Naive thymus-derived CD4-positive, alpha-beta T cell (primary cell): Measurements from ENCODE around the gene UBQLN4. TPM values are rescaled to one million over a fixed set of nuclear protein-coding genes. Genes with fewer than 3 reads are reported as not detected.

Experiments
- ATAC-seq: fragments of 150-1000 bp; cut with Tn5 transposase; 2 replicates; pipeline ENCODE4 v1.10.0; 2021; ENCODE audit warnings: mild to moderate bottlenecking, moderate library complexity
- CTCF ChIA-PET: fragments of 350-600 bp; sonication (Branson Sonifier 250); formaldehyde crosslinking; loops from one replicate; lab custom pipeline; 2021; ENCODE audit warnings: antibody characterized with exemption; lab: Charles Lee
- POLR2A ChIA-PET: fragments of 350-600 bp; sonication (Branson Sonifier 250); formaldehyde crosslinking; loops from one replicate; lab custom pipeline; 2021; ENCODE audit warnings: antibody characterized with exemption, inconsistent platforms; lab: Charles Lee
- DNase-seq, 9 donors: peaks; one replicate each; pipeline versions ENCODE4 v3.0.0 to v3.0.0-alpha.2; 2020 to 2022; ENCODE audit warnings: mixed read lengths in 1 of 9
- H3K27ac ChIP-seq: one replicate; pipeline ENCODE4 v1.7.0; 2013; ENCODE audit warnings: mild to moderate bottlenecking, low read depth, low read length, moderate library complexity
- H3K27me3 ChIP-seq, 2 donors: one replicate each; pipeline ENCODE4 v1.7.0; 2013; ENCODE audit warnings: low read length in 2 of 2, mild to moderate bottlenecking in 2 of 2, moderate library complexity in 2 of 2; ENCODE audit not compliant: control insufficient read depth in 2 of 2, insufficient read depth in 2 of 2
- H3K36me3 ChIP-seq, 3 experiments: 1 replicate in 2 of 3; 2 replicates in 1 of 3; pipeline ENCODE4 v1.7.0; 2013; ENCODE audit warnings: low read length in 3 of 3, mild to moderate bottlenecking in 3 of 3, moderate library complexity in 1 of 3; ENCODE audit not compliant: insufficient read depth in 3 of 3, control insufficient read depth in 2 of 3
- H3K4me1 ChIP-seq, 2 donors: one replicate each; pipeline ENCODE4 v1.7.0; 2013; ENCODE audit warnings: low read length in 2 of 2, mild to moderate bottlenecking in 2 of 2, moderate library complexity in 1 of 2; ENCODE audit not compliant: control insufficient read depth in 2 of 2, insufficient read depth in 2 of 2
- H3K4me3 ChIP-seq: 2 replicates; pipeline ENCODE4 v1.7.0; 2013; ENCODE audit warnings: mild to moderate bottlenecking, low read length
- H3K9me3 ChIP-seq, 3 experiments: 1 replicate in 2 of 3; 2 replicates in 1 of 3; pipeline ENCODE4 v1.7.0; 2013; ENCODE audit warnings: low read length in 3 of 3; ENCODE audit not compliant: control insufficient read depth in 2 of 3
- H3K27ac Mint-ChIP-seq, 9 donors: one replicate each; pipeline ENCODE4 v1.8.0; 2020 to 2022; ENCODE audit warnings: mixed read lengths in 9 of 9, mild to moderate bottlenecking in 8 of 9, moderate library complexity in 5 of 9, inconsistent platforms in 2 of 9
- H3K27me3 Mint-ChIP-seq, 5 donors: one replicate each; pipeline ENCODE4 v1.8.0; 2021 to 2022; ENCODE audit warnings: mixed read lengths in 5 of 5, mild to moderate bottlenecking in 1 of 5
- H3K36me3 Mint-ChIP-seq, 5 donors: one replicate each; pipeline ENCODE4 v1.8.0; 2020 to 2022; ENCODE audit warnings: mixed read lengths in 5 of 5, mild to moderate bottlenecking in 3 of 5, inconsistent platforms in 1 of 5
- H3K4me1 Mint-ChIP-seq, 7 donors: one replicate each; pipeline ENCODE4 v1.8.0; 2020 to 2022; ENCODE audit warnings: mixed read lengths in 7 of 7, mild to moderate bottlenecking in 3 of 7, inconsistent platforms in 1 of 7
- H3K4me3 Mint-ChIP-seq, 10 donors: one replicate each; pipeline ENCODE4 v1.8.0; 2020 to 2022; ENCODE audit warnings: mild to moderate bottlenecking in 10 of 10, mixed read lengths in 10 of 10, moderate library complexity in 6 of 10, inconsistent platforms in 2 of 10
- H3K9me3 Mint-ChIP-seq, 11 donors: one replicate each; pipeline ENCODE4 v1.8.0; 2020 to 2022; ENCODE audit warnings: mixed read lengths in 11 of 11, mild to moderate bottlenecking in 4 of 11, inconsistent platforms in 1 of 11, moderate library complexity in 1 of 11
- intact Hi-C, 2 donors: fragments of 100-400 bp; cut with micrococcal nuclease; formaldehyde crosslinking; loops; one replicate each; pipeline ENCODE4 v1.15.1; 2023
- polyA plus RNA-seq, 2 donors: library from polyadenylated mRNA; unstranded; fragments of 300-500 nt; fragmentation: Illumina TruSeq; gene quantifications; one replicate each; pipeline ENCODE4 v1.2.3, GENCODE V29; 2021
- total RNA-seq, 6 experiments: library from RNA in 5 of 6; stranded (reverse) in 5 of 6; gene quantifications; 1 replicate in 5 of 6; 2 replicates in 1 of 6; pipeline ENCODE4 v1.2.3 and lab custom pipeline; 2021 to 2026

Gene UBQLN4
- total and polyA plus RNA-seq, 7 experiments from 2014 or later = 6.7 to 37.6 (median 18.6) TPM

GRCh38 chr1:156098784-156099183 is 45.2 kb upstream of the UBQLN4 start:
- Histone ChIP-seq H3K36me3 (no peaks in the 10 kb centered on the region), H3K4me3 (no peak overlapping the region), H3K4me1 (peaks cover 22 to 26% of the 10 kb centered on the region in 2 donors), H3K27ac (no peak overlapping the region), H3K9me3 (no peaks in the 10 kb centered on the region), H3K27me3 (no peaks in the 10 kb centered on the region)
- ATAC-seq = no peak
- H3K4me3 Mint-ChIP-seq = no peak overlapping the region
- peaks cover 0 to 2% (median 0%) of the 10 kb centered on the region in 11 donors for H3K9me3 Mint-ChIP-seq
- H3K27ac Mint-ChIP-seq = peak overlapping the region in 4 of 9 donors; percentile 82 to 95 (median 92)
- intact Hi-C loops = no loop called here
- H3K4me1 Mint-ChIP-seq = peaks cover 18 to 52% (median 35%) of the 10 kb centered on the region in 7 donors
- DNase-seq = no peak
- POLR2A ChIA-PET = interaction anchor here (5.0 kb wide), 1 partner anchor 30 kb away, joined by 49 read pairs; no protein-coding TSS in a partner anchor
- peaks cover 0 to 52% (median 0%) of the 10 kb centered on the region in 5 donors for H3K27me3 Mint-ChIP-seq
- no peaks in the 10 kb centered on the region for H3K36me3 Mint-ChIP-seq
- CTCF ChIA-PET = interaction anchor here (0.6 to 20.3 kb wide), 4 partner anchors 9 to 207 kb away, joined by 3 to 340 read pairs (median 3); no protein-coding TSS in a partner anchor

- peak in 2 of 9 donors; percentile 27 to 70 for DNase-seq
- ChIA-PET CTCF (interaction anchor here (0.6 to 20.3 kb wide), 5 partner anchors 10 to 127 kb away, joined by 5 to 340 read pairs (median 5); no protein-coding TSS in a partner anchor), POLR2A (interaction anchor here (1.8 to 5.0 kb wide), 2 partner anchors 8 to 32 kb away, joined by 4 to 49 read pairs; no protein-coding TSS in a partner anchor)
- no peaks in the 10 kb centered on the region for H3K36me3 ChIP-seq
- H3K9me3 Mint-ChIP-seq = peaks cover 0 to 2% (median 0%) of the 10 kb centered on the region in 11 donors
- intact Hi-C loops = loop anchor here (1.0 to 2.0 kb wide), 4 partner anchors 9 to 221 kb away; partner anchors contain the start of gene LMNA (in 1 of the 2)
- H3K4me1 Mint-ChIP-seq = peaks cover 18 to 45% (median 26%) of the 10 kb centered on the region in 7 donors
- peaks cover 18 to 22% of the 10 kb centered on the region in 2 donors for H3K4me1 ChIP-seq
- H3K4me3 Mint-ChIP-seq = peak overlapping the region in 8 of 10 donors; percentile 25 to 83 (median 68)
- no peak overlapping the region for H3K4me3 ChIP-seq
- peak overlapping the region; percentile 76 to 95 (median 91) for H3K27ac Mint-ChIP-seq
- no peaks in the 10 kb centered on the region for H3K27me3 ChIP-seq
- no peaks in the 10 kb centered on the region for H3K36me3 Mint-ChIP-seq
- H3K27me3 Mint-ChIP-seq = peaks cover 0 to 50% (median 0%) of the 10 kb centered on the region in 5 donors
- peak overlapping the region; percentile 44 for H3K27ac ChIP-seq
- no peak for ATAC-seq
- H3K9me3 ChIP-seq = no peaks in the 10 kb centered on the region
Measured at GRCh38 chr1:156097499-156098178, 44.0 kb upstream of the UBQLN4 start.

- ATAC-seq (peak; percentile 87), DNase-seq (peak; percentile 77 to 91 (median 80))
- peak overlapping the region; percentile 10 for H3K4me3 ChIP-seq
- H3K27me3 Mint-ChIP-seq = peaks cover 0 to 52% (median 0%) of the 10 kb centered on the region in 5 donors
- H3K9me3 ChIP-seq = no peaks in the 10 kb centered on the region
- intact Hi-C loops = loop anchor here (1.0 to 2.0 kb wide), 5 partner anchors 9 to 222 kb away; partner anchors contain the start of gene LMNA (in 1 of the 2)
- H3K27ac Mint-ChIP-seq = peak overlapping the region; percentile 76 to 95 (median 91)
- CTCF ChIA-PET = interaction anchor here (1.1 to 20.3 kb wide), 9 partner anchors 9 to 153 kb away, joined by 3 to 340 read pairs (median 5); partner anchors contain the start of gene LMNA
- peaks cover 18 to 45% (median 26%) of the 10 kb centered on the region in 7 donors for H3K4me1 Mint-ChIP-seq
- H3K4me1 ChIP-seq = peaks cover 18 to 22% of the 10 kb centered on the region in 2 donors
- H3K27ac ChIP-seq = peak overlapping the region; percentile 63
- peaks cover 0 to 2% (median 0%) of the 10 kb centered on the region in 11 donors for H3K9me3 Mint-ChIP-seq
- no peaks in the 10 kb centered on the region for H3K36me3 ChIP-seq
- POLR2A ChIA-PET = interaction anchor here (0.6 to 5.0 kb wide), 7 partner anchors 9 to 605 kb away, joined by 3 to 49 read pairs (median 4); no protein-coding TSS in a partner anchor
- H3K4me3 Mint-ChIP-seq = peak overlapping the region; percentile 31 to 83 (median 72)
- H3K27me3 ChIP-seq = no peaks in the 10 kb centered on the region
- no peaks in the 10 kb centered on the region for H3K36me3 Mint-ChIP-seq
Measured at GRCh38 chr1:156096640-156097391, 43.2 kb upstream of the UBQLN4 start.

- H3K4me1 Mint-ChIP-seq = peaks cover 19 to 45% (median 26%) of the 10 kb centered on the region in 7 donors
- no peak for DNase-seq
- POLR2A ChIA-PET = interaction anchor here (0.7 to 5.0 kb wide), 7 partner anchors 10 to 129 kb away, joined by 3 to 49 read pairs (median 4); no protein-coding TSS in a partner anchor
- no peaks in the 10 kb centered on the region for H3K36me3 ChIP-seq
- peaks cover 0 to 2% (median 0%) of the 10 kb centered on the region in 11 donors for H3K9me3 Mint-ChIP-seq
- intact Hi-C loops = loop anchor here (1.0 to 2.0 kb wide), 3 partner anchors 19 to 223 kb away; partner anchors contain the start of gene LMNA (in 1 of the 2)
- H3K4me3 Mint-ChIP-seq = peak overlapping the region in 4 of 10 donors; percentile 4 to 78 (median 75)
- H3K27me3 ChIP-seq = no peaks in the 10 kb centered on the region
- H3K4me3 ChIP-seq = no peak overlapping the region
- H3K36me3 Mint-ChIP-seq = no peaks in the 10 kb centered on the region
- no peak for ATAC-seq
- no peaks in the 10 kb centered on the region for H3K9me3 ChIP-seq
- H3K27ac ChIP-seq = peak overlapping the region; percentile 63
- CTCF ChIA-PET = interaction anchor here (1.0 to 20.3 kb wide), 10 partner anchors 10 to 154 kb away, joined by 3 to 340 read pairs (median 4); partner anchors contain the start of gene LMNA
- peak overlapping the region in 7 of 9 donors; percentile 60 to 95 (median 91) for H3K27ac Mint-ChIP-seq
- peaks cover 18 to 22% of the 10 kb centered on the region in 2 donors for H3K4me1 ChIP-seq
- peaks cover 0 to 49% (median 0%) of the 10 kb centered on the region in 5 donors for H3K27me3 Mint-ChIP-seq
Measured at GRCh38 chr1:156095906-156096508, 42.4 kb upstream of the UBQLN4 start.

GRCh38 chr1:156091610-156092009 is 38.0 kb upstream of the UBQLN4 start:
- ATAC-seq = no peak
- Histone ChIP-seq H3K36me3 (no peaks in the 10 kb centered on the region), H3K9me3 (no peaks in the 10 kb centered on the region), H3K4me3 (no peak overlapping the region), H3K27ac (no peak overlapping the region), H3K4me1 (peaks cover 10 to 12% of the 10 kb centered on the region in 2 donors), H3K27me3 (no peaks in the 10 kb centered on the region)
- Mint-ChIP-seq H3K4me3 (no peak overlapping the region), H3K4me1 (peaks cover 13 to 21% (median 16%) of the 10 kb centered on the region in 7 donors), H3K27me3 (peaks cover 5 to 53% (median 17%) of the 10 kb centered on the region in 5 donors), H3K27ac (no peak overlapping the region), H3K36me3 (no peaks in the 10 kb centered on the region), H3K9me3 (no peaks in the 10 kb centered on the region)
- intact Hi-C loops = loop anchor here (2.0 to 5.0 kb wide), 3 partner anchors 15 to 356 kb away; no protein-coding TSS in a partner anchor
- CTCF ChIA-PET = interaction anchor here (0.9 to 20.3 kb wide), 5 partner anchors 9 to 134 kb away, joined by 3 to 340 read pairs (median 8); no protein-coding TSS in a partner anchor
- no peak for DNase-seq
- POLR2A ChIA-PET = interaction anchor here (1.1 to 3.7 kb wide), 2 partner anchors 8 to 38 kb away, joined by 3 to 24 read pairs; no protein-coding TSS in a partner anchor
